GM12878 (cell line): ENCODE results near the gene NINJ1. TPM values are rescaled to one million over a fixed set of nuclear protein-coding genes. Genes with fewer than 3 reads are reported as not detected.

Source experiments
- ATAC-seq: fragments of 200-7000 bp; cut with Tn5 transposase; 3 replicates; pipeline ENCODE4 v1.9.1; 2020; ENCODE audit warnings: mild to moderate bottlenecking, moderate library complexity
- BruUV-seq: library from RNA; stranded (reverse); fragments of 400-500 nt; replicated peaks from 2 replicates; lab custom pipeline; 2021; lab: Mats Ljungman, UMichigan
- CTCF ChIA-PET: fragments of 300-600 bp; sonication (Branson Sonifier 250); formaldehyde crosslinking; extraction: SDS; loops from one replicate; lab custom pipeline; 2021; ENCODE audit warnings: inconsistent platforms; lab: Yijun Ruan, JAX
- POLR2A ChIA-PET: fragments of 350-600 bp; formaldehyde crosslinking; extraction: SDS; loops from one replicate; lab custom pipeline; 2021; ENCODE audit warnings: inconsistent platforms; lab: Charles Lee
- RAD21 ChIA-PET: fragments of 300-600 bp; sonication (Branson Sonifier 250); formaldehyde crosslinking; loops from one replicate; lab custom pipeline; 2023; ENCODE audit warnings: antibody characterized with exemption; ENCODE audit not compliant: unreplicated experiment; lab: Charles Lee
- SMC1A ChIA-PET: fragments of 300-600 bp; sonication (Branson Sonifier 250); formaldehyde crosslinking; loops from one replicate; lab custom pipeline; 2023; ENCODE audit not compliant: unreplicated experiment, uncharacterized antibody; lab: Charles Lee
- DNase-seq: peaks from one replicate; pipeline ENCODE4 v3.0.0-alpha.2; 2011; ENCODE audit warnings: low read depth, low spot score
- FAIRE-seq: peaks from 3 replicates; lab custom pipeline; 2011; peaks lifted over from hg19 to GRCh38; lab: Jason Lieb, UNC
- H2AFZ ChIP-seq: 2 replicates; pipeline ENCODE4 v1.6.0; 2011; ENCODE audit warnings: low read depth, low read length, control low read depth; ENCODE audit not compliant: control insufficient read depth
- H3K27ac ChIP-seq: 2 replicates; pipeline ENCODE4 v1.5.1; 2011; ENCODE audit warnings: control low read depth; ENCODE audit not compliant: control insufficient read depth, insufficient read depth
- H3K27me3 ChIP-seq, 2 experiments: replicated peaks in 1 of 2; 2 replicates each; pipeline versions ENCODE4 v1.6.0 to v1.6.1; 2011; ENCODE audit warnings: low read length in 1 of 2; ENCODE audit not compliant: control insufficient read depth in 2 of 2, insufficient read depth in 2 of 2
- H3K36me3 ChIP-seq, 2 experiments: 2 replicates each; pipeline ENCODE4 v1.5.1; 2011; ENCODE audit warnings: low read length in 1 of 2; ENCODE audit not compliant: control insufficient read depth in 2 of 2, insufficient read depth in 2 of 2
- H3K4me1 ChIP-seq: 2 replicates; pipeline ENCODE4 v1.6.1; 2011; ENCODE audit warnings: mild to moderate bottlenecking, low read length, moderate library complexity, mixed read lengths; ENCODE audit not compliant: control insufficient read depth, insufficient read depth
- H3K4me2 ChIP-seq: 2 replicates; pipeline ENCODE4 v1.6.0; 2011; ENCODE audit warnings: control low read depth; ENCODE audit not compliant: control insufficient read depth, insufficient read depth
- H3K4me3 ChIP-seq: fragments of 200-600 bp; sonication (generic); 2 replicates; pipeline ENCODE4 v1.5.1; 2016
- H3K79me2 ChIP-seq: 2 replicates; pipeline ENCODE4 v1.6.0; 2011; ENCODE audit warnings: low read length; ENCODE audit not compliant: control insufficient read depth, insufficient read depth
- H3K9ac ChIP-seq: 2 replicates; pipeline ENCODE4 v1.8.0; 2011; ENCODE audit warnings: low read length, control low read depth, mixed read lengths; ENCODE audit not compliant: control insufficient read depth, insufficient read depth
- H3K9me3 ChIP-seq: replicated peaks from 3 replicates; pipeline ENCODE4 v1.5.1; 2011; ENCODE audit warnings: mild to moderate bottlenecking, low read length; ENCODE audit not compliant: control insufficient read depth, insufficient read depth
- H4K20me1 ChIP-seq: 2 replicates; pipeline ENCODE4 v1.6.0; 2011; ENCODE audit not compliant: control insufficient read depth, insufficient read depth
- BCL11A ChIP-seq: IDR thresholded peaks from 2 replicates; pipeline ENCODE4 v1.6.1; 2011; ENCODE audit warnings: low read depth, low read length
- CEBPB ChIP-seq, 2 experiments: fragments of 150-350 bp in 1 of 2; IDR thresholded peaks; 2 replicates each; pipeline ENCODE4 v1.6.1; 2012 to 2014; ENCODE audit warnings: low read depth in 2 of 2, low read length in 2 of 2, borderline replicate concordance in 1 of 2, inconsistent platforms in 1 of 2
- E2F8 ChIP-seq: fragments of 450-650 bp; IDR thresholded peaks from 2 replicates; pipeline ENCODE4 v1.6.1; 2018; ENCODE audit warnings: mild to moderate bottlenecking, low read depth, moderate library complexity; ENCODE audit not compliant: partially characterized antibody
- ESRRA ChIP-seq: IDR thresholded peaks from 2 replicates; pipeline ENCODE4 v1.6.1; 2012; ENCODE audit warnings: mild to moderate bottlenecking, low read length, improper control_type of control experiment
- KDM1A ChIP-seq: fragments of 200-600 bp; sonication (generic); IDR thresholded peaks from 2 replicates; pipeline ENCODE4 v1.6.1; 2016; ENCODE audit warnings: borderline replicate concordance
- KLF5 ChIP-seq: fragments of 450-650 bp; IDR thresholded peaks from 2 replicates; pipeline ENCODE4 v1.6.1; 2014; ENCODE audit warnings: mild to moderate bottlenecking; ENCODE audit not compliant: partially characterized antibody
- MEF2B ChIP-seq: fragments of 450-650 bp; IDR thresholded peaks from 2 replicates; pipeline ENCODE4 v1.6.1; 2018; ENCODE audit warnings: mild to moderate bottlenecking, moderate library complexity; ENCODE audit not compliant: partially characterized antibody, poor library complexity, severe bottlenecking
- MXI1 ChIP-seq: fragments of 150-350 bp; IDR thresholded peaks from 2 replicates; pipeline ENCODE4 v1.6.1; 2011; ENCODE audit warnings: low read depth, mild to moderate bottlenecking, inconsistent platforms, low read length, improper control_type of control experiment
- NFIC ChIP-seq: IDR thresholded peaks from 2 replicates; pipeline ENCODE4 v1.6.1; 2012; ENCODE audit warnings: low read depth, mild to moderate bottlenecking, inconsistent platforms, low read length, moderate library complexity
- SIN3A ChIP-seq: IDR thresholded peaks from 2 replicates; pipeline ENCODE4 v1.6.1; 2012; ENCODE audit warnings: low read depth, low read length, improper control_type of control experiment
- STAT1 ChIP-seq: fragments of 450-650 bp; conservative IDR thresholded peaks from 2 replicates; pipeline ENCODE4 v1.6.1; 2014; ENCODE audit warnings: antibody characterized with exemption, mild to moderate bottlenecking
- WGBS: methylation state at CpG from one replicate; pipeline ENCODE4 v1.1.6; 2016; ENCODE audit warnings: low lambda C conversion rate; ENCODE audit not compliant: insufficient replicate concordance, insufficient coverage; ENCODE audit errors: missing lambda C conversion rate; 5-methylcytosine and 5-hydroxymethylcytosine counted together
- in situ Hi-C: fragments of 300-500 bp; cut with MboI; formaldehyde crosslinking; loops from 9 replicates; pipeline ENCODE4 v1.14.3; 2018; ENCODE audit warnings: mixed read lengths
- intact Hi-C: fragments of 100-400 bp; cut with micrococcal nuclease; formaldehyde crosslinking; loops from one replicate; pipeline ENCODE4 v1.14.2; 2022; ENCODE audit not compliant: unreplicated experiment
- polyA plus RNA-seq, 11 experiments: library from polyadenylated mRNA; depleted of rRNA in 4 of 11; unstranded in 6 of 11; stranded (reverse) in 5 of 11; fragments of >200 nt; fragmentation: Nextera tagmentation in 4 of 11; fragmentation: Illumina TruSeq in 1 of 11; extraction: Ambion mirVana in 4 of 11; extraction: Trizol in 1 of 11; gene quantifications; 1 replicate in 1 of 11; 2 replicates in 10 of 11; pipeline versions ENCODE4 v1.2.1 to v1.2.3, GENCODE V29; 2011 to 2016; ENCODE audit warnings: inconsistent platforms in 2 of 11, missing spikeins in 2 of 11, low read depth in 1 of 11
- total RNA-seq, 4 experiments: library from RNA; depleted of rRNA in 3 of 4; stranded (reverse); fragments of >200 nt in 3 of 4; fragmentation: Illumina TruSeq in 1 of 4; extraction: Trizol in 1 of 4; gene quantifications; 2 replicates each; pipeline versions ENCODE4 v1.2.1 to v1.2.3, GENCODE V29; 2013 to 2021
- TF ChIP-seq, protein P1 (sequence below): IDR thresholded peaks from 2 replicates; pipeline ENCODE4 v1.6.1; 2011; ENCODE audit warnings: low read depth, mild to moderate bottlenecking, low read length, moderate library complexity, borderline replicate concordance; ENCODE audit errors: extremely low read depth

NINJ1 gene
- total and polyA plus RNA-seq, 10 of the 15 experiments (the other 5 are each of a cell fraction or from before 2014, with no cell fraction given): 0.64 to 33.5 (median 17.1) TPM

GRCh38 chr9:93111001-93111370 lies 23.1 kb downstream of the NINJ1 start:
- ChIA-PET SMC1A (no interaction called here), CTCF (interaction anchor here (1.5 kb wide), 1 partner anchor 192 kb away, joined by 6 read pairs; no protein-coding TSS in a partner anchor), POLR2A (no interaction called here), RAD21 (no interaction called here)
- Histone ChIP-seq H4K20me1 (no peaks in the 10 kb centered on the region), H3K9me3 (no peaks in the 10 kb centered on the region), H3K79me2 (no peaks in the 10 kb centered on the region), H3K27ac (no peak overlapping the region), H2AFZ (no peak overlapping the region), H3K9ac (no peak overlapping the region), H3K4me3 (no peak overlapping the region), H3K27me3 (no peaks in the 10 kb centered on the region), H3K4me2 (no peak overlapping the region), H3K4me1 (peaks cover 12% of the 10 kb centered on the region), H3K36me3 (peaks cover 0 to 8% of the 10 kb centered on the region in 2 experiments; a peak in 2 of 4 replicates)
- intact Hi-C loops (no loop called here), in situ Hi-C loops (no loop called here)
- DNase-seq (no peak), ATAC-seq (no peak), FAIRE-seq (no peak)
- BruUV-seq: no TSS peak
- WGBS: 78% methylated on average over 11 of the region's 11 CpGs
- TF ChIP-seq, protein P1, sequence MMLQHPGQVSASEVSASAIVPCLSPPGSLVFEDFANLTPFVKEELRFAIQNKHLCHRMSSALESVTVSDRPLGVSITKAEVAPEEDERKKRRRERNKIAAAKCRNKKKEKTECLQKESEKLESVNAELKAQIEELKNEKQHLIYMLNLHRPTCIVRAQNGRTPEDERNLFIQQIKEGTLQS: no peak
- no peak for TF ChIP-seq NFIC
- no peak for TF ChIP-seq SIN3A
- TF ChIP-seq STAT1: no peak

GRCh38 chr9:93110311-93110855 lies 23.7 kb downstream of the NINJ1 start:
- POLR2A ChIA-PET: no interaction called here
- TF ChIP-seq BCL11A (no peak), E2F8 (no peak), CEBPB (IDR thresholded peaks at IDR 0.05; ENCODE audit: borderline replicate concordance in 1 of 2, low read depth in 2 of 2, low read length in 2 of 2) (no peak), MEF2B (no peak), KLF5 (no peak), ESRRA (no peak), KDM1A (no peak), MXI1 (no peak)

More at GRCh38 chr9:93110311-93110855, 23.7 kb downstream of the NINJ1 start:
- no peak overlapping the region for H3K27ac ChIP-seq
- no peak overlapping the region for H2AFZ ChIP-seq
- H3K27me3 ChIP-seq: no peaks in the 10 kb centered on the region
- DNase-seq (no peak), ATAC-seq (no peak), FAIRE-seq (no peak)
- peaks cover 0 to 8% of the 10 kb centered on the region in 2 experiments; a peak in 2 of 4 replicates for H3K36me3 ChIP-seq
- CTCF ChIA-PET: interaction anchor here (0.8 to 7.8 kb wide), 14 partner anchors 9 to 456 kb away, joined by 3 to 130 read pairs (median 12); partner anchors contain the start of gene FAM120AOS
- BruUV-seq: no TSS peak
- intact Hi-C loops (no loop called here), in situ Hi-C loops (no loop called here)
- RAD21 ChIA-PET: interaction anchor here (1.0 to 6.8 kb wide), 3 partner anchors 9 to 195 kb away, joined by 3 to 77 read pairs (median 7); no protein-coding TSS in a partner anchor
- no peak overlapping the region for H3K9ac ChIP-seq
- no peak overlapping the region for H3K4me2 ChIP-seq
- H3K79me2 ChIP-seq: no peaks in the 10 kb centered on the region
- no peaks in the 10 kb centered on the region for H3K9me3 ChIP-seq
- H3K4me3 ChIP-seq: no peak overlapping the region
- 84% methylated on average over 11 of the region's 14 CpGs for WGBS
- SMC1A ChIA-PET: interaction anchor here (0.6 to 2.3 kb wide), 2 partner anchors 107 to 196 kb away, joined by 3 to 29 read pairs; no protein-coding TSS in a partner anchor
- H3K4me1 ChIP-seq: peaks cover 12% of the 10 kb centered on the region
- H4K20me1 ChIP-seq: no peaks in the 10 kb centered on the region
